ENCODE results near the gene PDE4D.

- TF ChIP-seq CTCF (IDR thresholded peaks at IDR 0.05), result no peak
- no peak for TF ChIP-seq POLR2A (IDR thresholded peaks at IDR 0.05)
- no peak for TF ChIP-seq EP300 (IDR thresholded peaks at IDR 0.05)
- no peak for TF ChIP-seq POLR2AphosphoS5 (IDR thresholded peaks at IDR 0.05)
Observed at GRCh38 chr5:58985759-58986158, 907.8 kb downstream of the PDE4D start.
